ENCODE results near the gene WDR38.
A peak's percentile ranks its signal among the peaks of the same experiment; 100 is the strongest.
"Not testable (repeated sequence)": the region's sequence is repeated elsewhere in the genome, so short reads cannot be mapped to it uniquely, and the experiment has no call there.

WDR38 gene

GRCh38 chr9:124834591-124834990 is 18.7 kb upstream of the WDR38 start:
- peak; percentile 77 for DNase-seq

DNA sequence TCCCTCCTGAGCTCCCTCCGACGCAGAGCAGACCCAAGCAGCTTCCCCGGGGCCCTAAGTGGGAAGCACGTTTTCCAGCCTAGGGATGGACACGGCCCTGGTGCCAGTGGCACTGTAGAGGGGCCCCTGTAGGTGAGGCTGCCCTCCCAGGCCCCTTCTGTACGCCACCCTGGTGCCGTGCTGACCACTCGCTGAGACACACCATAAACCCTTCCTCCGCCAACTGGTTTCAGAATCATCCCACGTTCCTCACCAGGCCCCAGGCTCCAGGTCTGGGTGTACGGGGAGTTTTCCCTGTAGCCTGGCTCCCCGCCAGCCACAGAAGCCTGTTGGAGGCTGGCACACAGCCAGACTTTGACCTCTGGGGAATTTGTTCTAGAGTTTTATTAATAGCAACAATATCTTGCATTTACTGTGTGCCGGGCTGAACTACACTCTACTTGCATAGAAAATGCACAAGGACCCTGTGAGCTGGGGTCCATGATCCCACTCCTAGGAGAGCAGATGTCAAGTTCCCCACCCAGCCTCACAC is 18.2 kb upstream of the WDR38 start:
- peak; percentile 94 for DNase-seq

- not testable (repeated sequence) for DNase-seq
Observed at GRCh38 chr9:124838132-124838531, 15.1 kb upstream of the WDR38 start.

GRCh38 chr9:124838567-124839275 is 14.5 kb upstream of the WDR38 start:
- not testable (repeated sequence) for DNase-seq

- DNase-seq = peak; percentile 89
Observed at GRCh38 chr9:124839612-124840299, 13.5 kb upstream of the WDR38 start.

DNA sequence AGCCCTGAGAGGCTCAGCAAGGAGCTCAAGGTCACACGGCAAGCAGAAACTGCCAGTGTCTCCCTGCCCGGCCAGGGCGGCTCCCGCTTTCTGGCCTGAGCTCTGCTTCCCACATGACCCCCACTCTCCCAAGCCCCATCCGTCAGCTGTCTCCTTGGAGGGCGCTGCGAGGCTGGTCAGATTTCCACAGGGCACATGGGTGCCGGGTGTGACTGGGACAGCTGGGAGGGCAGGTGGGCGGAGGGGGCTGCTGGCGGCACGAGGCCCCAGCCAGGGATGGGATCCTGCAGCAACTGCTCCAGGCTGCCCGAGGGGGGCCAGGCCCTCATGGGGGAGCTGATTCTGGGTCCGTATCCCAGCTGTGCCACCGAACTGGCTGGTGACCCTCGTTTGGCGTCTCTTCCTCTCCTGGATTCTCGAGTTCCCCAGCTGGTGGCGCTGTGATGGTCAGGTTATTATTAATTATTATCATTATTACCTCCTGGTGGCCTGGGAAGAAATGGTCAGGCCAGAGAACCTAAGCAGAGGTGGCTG is 12.9 kb upstream of the WDR38 start:
- no peak for DNase-seq

- DNase-seq = no peak
Observed at GRCh38 chr9:124841075-124841821, 12.0 kb upstream of the WDR38 start.

- DNase-seq = no peak
Observed at GRCh38 chr9:124843456-124844034, 9.7 kb upstream of the WDR38 start.

GRCh38 chr9:124844291-124844690 is 9.0 kb upstream of the WDR38 start:
- no peak for DNase-seq

DNA sequence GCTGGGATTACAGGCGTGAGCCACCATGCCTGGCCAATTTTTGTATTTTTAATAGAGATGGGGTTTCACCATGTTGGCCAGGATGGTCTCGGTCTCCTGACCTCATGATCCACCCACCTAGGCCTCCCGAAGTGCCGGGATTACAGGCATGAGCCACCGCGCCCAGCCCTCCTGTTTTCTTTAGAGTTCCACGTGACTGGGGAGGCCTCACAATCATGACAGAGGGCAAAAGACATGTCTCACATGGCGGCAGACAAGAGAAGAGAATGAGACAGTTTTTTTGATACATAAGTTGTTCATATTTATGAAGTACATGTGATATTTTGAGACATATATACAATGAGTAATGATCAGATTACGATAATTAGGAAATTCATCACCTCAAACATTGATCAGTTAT is 6.8 kb upstream of the WDR38 start:
- not testable (repeated sequence) for DNase-seq

- no peak for DNase-seq
Observed at GRCh38 chr9:124846969-124847368, 6.3 kb upstream of the WDR38 start.

DNA sequence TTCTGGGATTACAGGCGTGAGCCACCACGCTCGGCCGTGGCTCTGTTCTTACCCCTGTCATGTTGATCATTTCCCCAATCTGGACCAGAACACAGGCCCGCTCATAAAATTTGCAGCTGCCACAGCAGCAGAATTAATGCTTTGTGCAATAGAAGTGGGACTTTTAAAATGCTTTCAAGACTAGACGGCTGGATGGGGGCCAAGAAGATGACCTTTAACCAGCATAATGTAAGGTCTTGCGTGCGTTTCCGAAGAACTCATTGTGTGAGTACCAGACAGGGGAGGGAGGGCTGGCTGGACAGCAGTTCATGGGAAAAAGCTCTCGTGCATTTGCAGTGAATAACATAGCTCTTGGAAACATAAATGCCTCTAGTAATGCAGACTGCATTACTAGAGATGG is 3.5 kb upstream of the WDR38 start:
- peak; percentile 17 for DNase-seq

DNA sequence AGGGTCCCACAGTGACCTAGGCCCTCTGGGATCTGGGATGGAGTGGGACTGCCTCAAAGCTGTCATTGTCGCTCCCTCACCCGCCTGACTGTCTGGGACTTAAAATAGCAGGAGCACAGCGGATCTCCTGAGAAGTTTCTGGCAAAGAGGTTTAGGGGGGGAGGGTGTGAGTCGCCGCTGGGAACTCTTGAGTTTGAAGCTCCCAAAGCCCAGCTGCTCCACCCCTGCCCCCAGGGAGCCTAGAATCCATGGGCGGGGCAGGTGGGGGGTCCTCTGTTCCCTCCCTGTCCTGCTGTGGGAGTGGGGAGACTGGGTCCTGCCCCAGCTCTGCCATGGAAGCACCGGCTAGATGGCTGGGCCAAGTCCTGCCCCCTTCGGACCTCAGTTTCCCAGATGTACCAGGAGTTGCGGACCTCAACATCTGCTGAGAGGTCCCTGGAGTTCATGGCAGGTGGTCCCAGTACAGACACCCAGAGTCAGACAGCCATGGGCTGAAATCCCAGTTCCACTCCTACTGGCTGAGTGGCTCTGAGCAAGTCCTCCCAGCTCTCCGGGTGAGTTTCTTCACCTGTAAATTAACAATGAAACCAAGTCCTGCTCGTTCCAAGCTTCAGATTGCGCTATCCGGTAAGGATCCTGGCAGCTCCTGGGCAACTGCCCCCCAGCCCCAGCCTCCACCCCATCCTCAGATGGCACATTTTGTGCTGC is 985 bp upstream of the WDR38 start:
- DNase-seq = no peak

- DNase-seq = peak; percentile 45
Observed at GRCh38 chr9:124853605-124854143, 414 bp downstream of the WDR38 start.

- no peak for DNase-seq
Observed at GRCh38 chr9:124854161-124854560, 901 bp downstream of the WDR38 start.

GRCh38 chr9:124854822-124855221 is 1.6 kb downstream of the WDR38 start:
- DNase-seq = no peak

DNA sequence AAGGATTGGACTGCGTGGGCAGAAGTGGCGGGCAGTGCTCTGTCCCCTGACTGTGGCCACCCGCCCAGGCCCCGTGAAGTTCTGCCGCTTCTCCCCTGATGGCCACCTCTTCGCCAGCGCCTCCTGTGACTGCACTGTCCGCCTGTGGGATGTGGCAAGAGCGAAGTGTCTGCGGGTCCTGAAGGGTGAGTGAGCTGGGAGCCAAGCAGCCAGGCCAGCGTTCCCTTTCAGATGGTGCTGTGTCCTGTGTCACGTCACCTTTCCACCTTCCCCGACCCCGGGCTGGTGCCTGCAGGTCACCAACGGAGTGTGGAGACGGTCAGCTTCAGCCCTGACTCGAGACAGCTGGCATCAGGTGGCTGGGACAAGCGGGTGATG is 2.3 kb downstream of the WDR38 start:
- no peak for DNase-seq

GRCh38 chr9:124855944-124856765 is 2.9 kb downstream of the WDR38 start:
- DNase-seq = peak; percentile 57

DNA sequence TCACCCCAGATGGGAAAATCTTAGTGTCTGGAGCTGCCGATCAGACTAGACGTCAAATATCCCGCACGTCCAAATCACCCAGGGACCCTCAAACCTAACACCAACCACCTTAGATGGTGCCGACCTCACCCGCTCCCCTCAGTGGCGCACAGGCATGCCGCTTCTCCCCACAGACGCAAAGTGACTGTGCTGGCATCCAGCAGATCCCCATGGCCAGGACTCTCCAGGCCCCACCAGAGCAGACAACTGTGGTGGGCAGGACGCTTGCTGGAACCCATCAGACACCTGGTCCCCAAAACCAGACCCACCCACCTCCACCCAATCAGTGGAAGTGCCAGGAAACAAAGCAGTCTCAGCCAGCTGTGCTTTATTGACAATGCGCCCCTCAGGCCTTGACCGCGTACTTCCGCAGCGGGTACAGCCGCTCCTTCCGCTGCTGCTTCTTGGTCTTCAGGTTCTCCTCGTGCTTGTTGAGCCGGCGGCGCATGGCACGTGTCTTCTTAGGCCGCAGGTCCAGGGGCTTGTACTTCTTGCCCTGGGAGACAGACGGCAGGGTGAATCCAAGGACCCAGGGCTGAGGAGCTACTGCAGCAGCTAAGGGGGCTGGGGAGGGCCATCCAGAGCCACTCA is 4.4 kb downstream of the WDR38 start:
- DNase-seq = no peak

GRCh38 chr9:124858330-124859046 is 5.2 kb downstream of the WDR38 start:
- no peak for DNase-seq

Data from NCI-H69 (cell line).